HG03442 (cell line): ENCODE measurements around the gene ZC3H10.
"Not testable (repeated sequence)": the region's sequence is repeated elsewhere in the genome, so short reads cannot be mapped to it uniquely, and the experiment has no call there.

ENCODE experiments used
- ATAC-seq: cut with Tn5 transposase; IDR thresholded peaks from one replicate; pipeline ENCODE4 v1.9.1; 2021; ENCODE audit warnings: mild to moderate bottlenecking, moderate library complexity; ENCODE audit not compliant: unreplicated experiment

The ZC3H10 gene

GRCh38 chr12:56101045-56101444, 17.0 kb upstream of the ZC3H10 start:
- ATAC-seq = no peak

- no peak for ATAC-seq
Observed at GRCh38 chr12:56102683-56103065, 15.4 kb upstream of the ZC3H10 start.

- no peak for ATAC-seq
Observed at GRCh38 chr12:56103066-56103711, 14.9 kb upstream of the ZC3H10 start.

- ATAC-seq = no peak
Observed at GRCh38 chr12:56103823-56104108, 14.3 kb upstream of the ZC3H10 start.

GRCh38 chr12:56104109-56104814, 13.8 kb upstream of the ZC3H10 start, which contains the start of gene PA2G4:
PA2G4 (plus strand) TSS chr12:56104559; CDS start chr12:56104738, 179 bp downstream.
- peak; percentile 96 for ATAC-seq

GRCh38 chr12:56104815-56105608, 13.1 kb upstream of the ZC3H10 start:
- no peak for ATAC-seq

GRCh38 chr12:56105609-56105902, 12.5 kb upstream of the ZC3H10 start:
- ATAC-seq = no peak

GRCh38 chr12:56107242-56107641, 10.8 kb upstream of the ZC3H10 start:
- ATAC-seq = no peak

GRCh38 chr12:56110571-56110970, 7.5 kb upstream of the ZC3H10 start:
- no peak for ATAC-seq

- ATAC-seq = no peak
Observed at GRCh38 chr12:56114084-56114483, 4.0 kb upstream of the ZC3H10 start.

GRCh38 chr12:56115329-56115728, 2.7 kb upstream of the ZC3H10 start:
- no peak for ATAC-seq

- ATAC-seq = peak; percentile 36
Observed at GRCh38 chr12:56116267-56117081, 1.6 kb upstream of the ZC3H10 start, which contains the start of gene RPL41. RPL41 (plus strand) TSS chr12:56116633.

- ATAC-seq = not testable (repeated sequence)
Observed at GRCh38 chr12:56117082-56117706, 872 bp upstream of the ZC3H10 start.

- ATAC-seq = no peak
Observed at GRCh38 chr12:56118688-56119357, 757 bp downstream of the ZC3H10 start.

- ATAC-seq = no peak
Observed at GRCh38 chr12:56119361-56119796, 1.3 kb downstream of the ZC3H10 start.

- no peak for ATAC-seq
Observed at GRCh38 chr12:56120158-56120846, 2.2 kb downstream of the ZC3H10 start.

- no peak for ATAC-seq
Observed at GRCh38 chr12:56121204-56121870, 3.3 kb downstream of the ZC3H10 start.

GRCh38 chr12:56122637-56123036, 4.6 kb downstream of the ZC3H10 start:
- no peak for ATAC-seq

- ATAC-seq = no peak
Observed at GRCh38 chr12:56124133-56124532, 6.1 kb downstream of the ZC3H10 start.
